Gastroesophageal sphincter (tissue), 3 donors: Measurements from ENCODE around the gene CDC42BPB.

Experiments used
- EP300 ChIP-seq: sonication (generic); formaldehyde crosslinking; IDR thresholded peaks from one replicate; pipeline ENCODE4 v1.6.1; 2017; ENCODE audit warnings: antibody characterized with exemption, mild to moderate bottlenecking
- POLR2A ChIP-seq, 2 donors: fragments of 450-650 bp; IDR thresholded peaks; one replicate each; pipeline ENCODE4 v1.6.1; 2017; ENCODE audit warnings: antibody characterized with exemption in 2 of 2, mild to moderate bottlenecking in 2 of 2, moderate library complexity in 1 of 2
- POLR2AphosphoS5 ChIP-seq: sonication (generic); formaldehyde crosslinking; IDR thresholded peaks from one replicate; pipeline ENCODE4 v1.6.1; 2017; ENCODE audit warnings: antibody characterized with exemption
- TF ChIP-seq, protein P1 (sequence below), 4 experiments: fragments of 200-600 bp in 2 of 4; fragments of 450-650 bp in 2 of 4; sonication (generic) in 1 of 4; IDR thresholded peaks; one replicate each; pipeline ENCODE4 v1.5.1; 2017 to 2019; ENCODE audit warnings: antibody characterized with exemption in 4 of 4, mild to moderate bottlenecking in 2 of 4, moderate library complexity in 2 of 4

DNA sequence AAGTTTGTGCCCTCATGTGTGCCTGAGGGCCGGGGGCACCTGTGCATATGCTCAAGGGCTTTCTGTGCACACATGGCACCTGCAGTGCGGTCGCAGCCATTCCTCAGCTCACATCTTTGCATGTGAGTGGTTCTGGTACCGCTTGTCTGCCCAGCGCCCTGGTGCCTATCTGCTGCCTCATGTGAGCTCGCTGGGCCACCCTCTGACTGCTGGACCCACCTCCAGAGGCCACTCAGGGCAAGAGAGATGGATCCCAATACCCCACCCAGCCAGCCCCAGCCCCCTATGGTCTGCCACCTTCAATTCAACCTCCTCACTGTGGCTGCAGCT lies 140.3 kb downstream of the CDC42BPB start:
- TF ChIP-seq, protein P1, sequence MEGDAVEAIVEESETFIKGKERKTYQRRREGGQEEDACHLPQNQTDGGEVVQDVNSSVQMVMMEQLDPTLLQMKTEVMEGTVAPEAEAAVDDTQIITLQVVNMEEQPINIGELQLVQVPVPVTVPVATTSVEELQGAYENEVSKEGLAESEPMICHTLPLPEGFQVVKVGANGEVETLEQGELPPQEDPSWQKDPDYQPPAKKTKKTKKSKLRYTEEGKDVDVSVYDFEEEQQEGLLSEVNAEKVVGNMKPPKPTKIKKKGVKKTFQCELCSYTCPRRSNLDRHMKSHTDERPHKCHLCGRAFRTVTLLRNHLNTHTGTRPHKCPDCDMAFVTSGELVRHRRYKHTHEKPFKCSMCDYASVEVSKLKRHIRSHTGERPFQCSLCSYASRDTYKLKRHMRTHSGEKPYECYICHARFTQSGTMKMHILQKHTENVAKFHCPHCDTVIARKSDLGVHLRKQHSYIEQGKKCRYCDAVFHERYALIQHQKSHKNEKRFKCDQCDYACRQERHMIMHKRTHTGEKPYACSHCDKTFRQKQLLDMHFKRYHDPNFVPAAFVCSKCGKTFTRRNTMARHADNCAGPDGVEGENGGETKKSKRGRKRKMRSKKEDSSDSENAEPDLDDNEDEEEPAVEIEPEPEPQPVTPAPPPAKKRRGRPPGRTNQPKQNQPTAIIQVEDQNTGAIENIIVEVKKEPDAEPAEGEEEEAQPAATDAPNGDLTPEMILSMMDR (IDR thresholded peaks at IDR 0.05): no peak
- no peak for TF ChIP-seq EP300
- TF ChIP-seq POLR2A (IDR thresholded peaks at IDR 0.05): no peak
- no peak for TF ChIP-seq POLR2AphosphoS5
